Effector CD4-positive, alpha-beta T cell (primary cell): ENCODE measurements around the gene ZNF232.
"Not testable (repeated sequence)": the region's sequence is repeated elsewhere in the genome, so short reads cannot be mapped to it uniquely, and the experiment has no call there.

Experiments used
- DNase-seq: peaks from one replicate; pipeline ENCODE4 v3.0.0-alpha.2; 2020
- total RNA-seq: gene quantifications from one replicate; lab custom pipeline; 2026; lab: John Stamatoyannopoulos, UW

Gene ZNF232
- total RNA-seq: 6.8 reads per million, percentile 25 among the genes with 10 or more reads in this experiment

GRCh38 chr17:5111402-5112204 is at the start of gene ZNF232:
Gene ZNF232, minus strand, starts transcription at chr17:5111878. Its CDS starts 56 bp downstream, at chr17:5111822.
- peak; percentile 85 for DNase-seq

- not testable (repeated sequence) for DNase-seq
Observed at GRCh38 chr17:5160702-5161101, 49.0 kb upstream of the ZNF232 start.

GRCh38 chr17:5146122-5146521 is 34.4 kb upstream of the ZNF232 start:
- DNase-seq: not testable (repeated sequence)

GRCh38 chr17:5142877-5143276 is 31.2 kb upstream of the ZNF232 start:
- not testable (repeated sequence) for DNase-seq

- DNase-seq: no peak
Observed at GRCh38 chr17:5139458-5139732, 27.7 kb upstream of the ZNF232 start.

- DNase-seq: no peak
Observed at GRCh38 chr17:5138616-5139457, 27.2 kb upstream of the ZNF232 start.

- not testable (repeated sequence) for DNase-seq
Observed at GRCh38 chr17:5138198-5138544, 26.5 kb upstream of the ZNF232 start.

- not testable (repeated sequence) for DNase-seq
Observed at GRCh38 chr17:5137511-5138197, 26.0 kb upstream of the ZNF232 start.

- not testable (repeated sequence) for DNase-seq
Observed at GRCh38 chr17:5136580-5137412, 25.1 kb upstream of the ZNF232 start.

GRCh38 chr17:5135726-5136579 is 24.3 kb upstream of the ZNF232 start:
- no peak for DNase-seq

- not testable (repeated sequence) for DNase-seq
Observed at GRCh38 chr17:5135131-5135712, 23.5 kb upstream of the ZNF232 start.

GRCh38 chr17:5134571-5134970 is 22.9 kb upstream of the ZNF232 start:
- not testable (repeated sequence) for DNase-seq

GRCh38 chr17:5133961-5134360 is 22.3 kb upstream of the ZNF232 start:
- not testable (repeated sequence) for DNase-seq

- DNase-seq: no peak
Observed at GRCh38 chr17:5133311-5133710, 21.6 kb upstream of the ZNF232 start.

- not testable (repeated sequence) for DNase-seq
Observed at GRCh38 chr17:5132503-5133225, 21.0 kb upstream of the ZNF232 start.

- not testable (repeated sequence) for DNase-seq
Observed at GRCh38 chr17:5131799-5132502, 20.3 kb upstream of the ZNF232 start.

- no peak for DNase-seq
Observed at GRCh38 chr17:5131146-5131715, 19.6 kb upstream of the ZNF232 start.

- not testable (repeated sequence) for DNase-seq
Observed at GRCh38 chr17:5130687-5131086, 19.0 kb upstream of the ZNF232 start.

- not testable (repeated sequence) for DNase-seq
Observed at GRCh38 chr17:5130261-5130660, 18.6 kb upstream of the ZNF232 start.
